NCI-H2227 treated with DMSO at 0.1 percent for 48 hours (cell line): Measurements from ENCODE around the gene EVPL.
"Not testable (repeated sequence)": the region's sequence is repeated elsewhere in the genome, so short reads cannot be mapped to it uniquely, and the experiment has no call there.

ENCODE experiments used
- DNase-seq: peaks from one replicate; lab custom pipeline; 2025; lab: John Stamatoyannopoulos, UW

The EVPL gene

GRCh38 chr17:76048025-76048605, 21.0 kb upstream of the EVPL start:
- no peak for DNase-seq

GRCh38 chr17:76046064-76046463, 19.0 kb upstream of the EVPL start:
- no peak for DNase-seq

- not testable (repeated sequence) for DNase-seq
These were observed 17.4 kb upstream of the EVPL start for GRCh38 chr17:76044475-76045007.

GRCh38 chr17:76042868-76043267, 15.8 kb upstream of the EVPL start:
- not testable (repeated sequence) for DNase-seq

GRCh38 chr17:76040376-76040775, 13.3 kb upstream of the EVPL start:
- DNase-seq = no peak

- no peak for DNase-seq
These were observed 12.0 kb upstream of the EVPL start for GRCh38 chr17:76039121-76039520.

GRCh38 chr17:76038050-76038449, 10.9 kb upstream of the EVPL start:
- no peak for DNase-seq

GRCh38 chr17:76036497-76037261, 9.6 kb upstream of the EVPL start:
- DNase-seq = peak; percentile 2

- no peak for DNase-seq
These were observed 7.6 kb upstream of the EVPL start for GRCh38 chr17:76034428-76035350.

- DNase-seq = no peak
These were observed 6.0 kb upstream of the EVPL start for GRCh38 chr17:76033139-76033538.

- DNase-seq = no peak
These were observed 5.6 kb upstream of the EVPL start for GRCh38 chr17:76032780-76033108.

GRCh38 chr17:76032073-76032779, 5.1 kb upstream of the EVPL start:
- peak; percentile 8 for DNase-seq

- no peak for DNase-seq
These were observed 370 bp downstream of the EVPL start for GRCh38 chr17:76026714-76027158.

- DNase-seq = no peak
These were observed 1.8 kb downstream of the EVPL start for GRCh38 chr17:76025294-76025693.

GRCh38 chr17:76024353-76024752, 2.8 kb downstream of the EVPL start:
- no peak for DNase-seq

- DNase-seq = no peak
These were observed 3.2 kb downstream of the EVPL start for GRCh38 chr17:76023900-76024237.

GRCh38 chr17:76022973-76023899, 3.9 kb downstream of the EVPL start:
- DNase-seq = no peak

- DNase-seq = no peak
These were observed 4.8 kb downstream of the EVPL start for GRCh38 chr17:76022285-76022684.

- no peak for DNase-seq
These were observed 7.2 kb downstream of the EVPL start for GRCh38 chr17:76019833-76020467.

- no peak for DNase-seq
These were observed 8.3 kb downstream of the EVPL start for GRCh38 chr17:76018801-76019200.

GRCh38 chr17:76018340-76018680, 8.8 kb downstream of the EVPL start:
- no peak for DNase-seq
